ENCODE data around the gene MEX3C.

MEX3C gene

GRCh38 chr18:51197661-51198424 is at the start of gene MEX3C:
Gene MEX3C (minus strand): TSS chr18:51197681. CDS start chr18:51197320, 361 bp downstream.
- peak within 1 kb of the TSS; percentile 95 for H3K4me3 Mint-ChIP-seq
- H3K4me1 Mint-ChIP-seq (ENCODE audit: low read depth): peaks cover 28% of the 10 kb centered on the region
- peak within 1 kb of the TSS; percentile 97 for H3K27ac Mint-ChIP-seq
- H3K27me3 Mint-ChIP-seq (ENCODE audit: low read depth): no peaks in the 10 kb centered on the region
- peak; percentile 99 for DNase-seq (ENCODE audit: low spot score)
- H3K9me3 Mint-ChIP-seq: no peaks in the 10 kb centered on the region
- H3K36me3 Mint-ChIP-seq (ENCODE audit: low read depth): peaks cover 19% of the 10 kb centered on the region

GRCh38 chr18:51241226-51241625 is 43.7 kb upstream of the MEX3C start:
- H3K27me3 Mint-ChIP-seq (ENCODE audit: low read depth): no peaks in the 10 kb centered on the region
- peaks cover 2% of the 10 kb centered on the region for H3K4me1 Mint-ChIP-seq (ENCODE audit: low read depth)
- no peaks in the 10 kb centered on the region for H3K9me3 Mint-ChIP-seq
- H3K4me3 Mint-ChIP-seq: no peak overlapping the region
- DNase-seq (ENCODE audit: low spot score): no peak
- H3K27ac Mint-ChIP-seq: no peak overlapping the region
- no peaks in the 10 kb centered on the region for H3K36me3 Mint-ChIP-seq (ENCODE audit: low read depth)

DNA sequence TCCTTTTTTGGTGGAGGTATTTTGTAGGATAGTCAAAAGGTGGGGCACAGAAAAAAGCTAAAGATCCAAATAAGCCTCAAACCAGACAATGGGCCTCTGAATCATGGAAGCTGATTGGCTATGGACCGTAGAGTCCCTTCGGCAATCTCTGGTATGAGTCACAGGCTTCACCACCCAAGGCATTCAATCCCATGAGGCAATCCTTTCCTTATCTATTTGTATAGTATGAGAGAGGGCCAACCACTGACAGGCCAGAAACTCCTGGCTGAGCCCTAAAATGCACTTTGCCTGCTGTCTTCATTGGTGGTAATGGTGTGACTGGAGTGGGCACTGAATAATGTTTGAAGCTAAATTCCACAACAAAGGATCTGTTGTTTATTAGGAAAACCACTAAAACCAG is 38.7 kb upstream of the MEX3C start:
- H3K4me1 Mint-ChIP-seq (ENCODE audit: low read depth): peaks cover 22% of the 10 kb centered on the region
- H3K9me3 Mint-ChIP-seq: no peaks in the 10 kb centered on the region
- H3K4me3 Mint-ChIP-seq: no peak overlapping the region
- DNase-seq (ENCODE audit: low spot score): peak; percentile 17
- no peaks in the 10 kb centered on the region for H3K27me3 Mint-ChIP-seq (ENCODE audit: low read depth)
- no peaks in the 10 kb centered on the region for H3K36me3 Mint-ChIP-seq (ENCODE audit: low read depth)
- H3K27ac Mint-ChIP-seq: no peak overlapping the region

DNA sequence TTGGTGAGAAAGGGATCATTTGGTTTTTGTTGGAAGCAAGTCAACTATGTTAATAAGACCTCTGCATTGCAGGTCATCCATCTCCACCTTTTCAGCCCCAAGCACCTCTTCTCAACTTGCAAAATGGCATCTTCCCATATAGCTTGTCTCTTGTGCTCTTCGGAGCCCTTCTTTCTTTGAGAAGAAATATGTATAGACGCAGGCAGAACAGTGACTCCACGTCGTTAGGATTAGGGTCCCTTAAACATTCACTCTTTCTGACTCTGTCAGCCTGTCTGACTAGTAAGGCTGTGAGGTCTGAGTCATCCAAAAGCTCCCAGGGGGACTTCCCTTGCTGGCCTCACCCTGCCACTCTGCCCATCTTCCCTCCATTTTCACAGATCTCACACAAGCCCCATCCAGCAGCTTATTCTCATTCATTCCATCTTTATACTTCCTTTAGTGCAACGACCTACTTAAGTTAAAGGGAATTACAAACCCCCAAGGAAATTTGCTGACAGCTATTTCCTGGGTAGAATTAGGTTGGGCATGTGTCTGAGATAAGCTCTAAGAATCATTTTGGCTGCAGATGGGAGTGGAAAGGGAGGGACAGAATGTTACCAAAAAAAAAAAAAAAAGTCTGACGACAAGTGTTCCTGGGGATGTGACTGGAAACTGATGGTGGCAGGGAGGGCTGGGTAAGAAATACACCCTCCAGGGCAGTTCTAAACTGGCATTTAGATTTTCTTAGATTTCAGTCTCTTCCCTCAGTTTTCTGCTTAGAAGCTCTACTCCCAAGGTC is 37.7 kb upstream of the MEX3C start:
- Mint-ChIP-seq H3K27ac (peak overlapping the region; percentile 21), H3K4me3 (no peak overlapping the region)

DNA sequence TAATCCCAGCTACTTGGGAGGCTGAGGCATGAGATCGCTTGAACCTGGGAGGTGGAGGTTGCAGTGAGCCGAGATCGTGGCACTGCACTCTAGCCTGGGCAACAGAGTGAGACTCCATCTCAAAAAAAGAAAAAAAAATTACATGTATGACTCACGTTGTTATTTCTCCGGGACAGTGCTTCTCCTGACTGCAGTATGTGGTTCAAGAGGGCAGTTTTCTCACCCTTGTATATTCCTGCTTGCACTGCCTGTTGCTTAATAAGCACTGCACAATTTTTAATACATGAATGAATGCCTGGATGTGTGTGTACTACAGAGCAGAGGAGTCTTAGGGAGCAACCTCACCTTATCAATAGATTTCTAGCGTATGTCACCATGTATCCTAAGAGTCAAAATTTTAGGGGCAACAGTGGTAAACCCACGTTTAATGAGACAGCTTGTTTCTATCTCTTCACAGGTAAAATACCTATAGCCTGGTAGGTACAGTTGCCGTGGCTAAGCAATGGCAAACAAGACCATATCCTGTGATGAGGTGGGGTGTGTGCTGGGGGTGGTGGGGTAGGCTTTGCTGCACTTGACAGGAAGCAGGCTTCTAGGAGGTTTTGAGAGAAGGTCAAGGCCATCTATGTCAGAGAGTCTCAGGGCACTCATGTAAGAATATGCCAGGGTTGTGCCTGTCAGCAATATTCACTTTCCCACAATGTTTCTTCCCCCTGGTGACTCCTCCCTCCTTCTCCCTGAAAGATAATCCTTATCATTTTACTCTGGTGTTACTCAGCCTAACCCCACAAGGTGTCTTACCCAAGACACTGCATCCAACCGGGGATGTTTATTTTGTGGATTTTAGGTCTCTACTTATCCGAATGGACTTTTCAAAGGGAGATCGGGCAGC is 36.9 kb upstream of the MEX3C start:
- Mint-ChIP-seq H3K4me1 (ENCODE audit: low read depth) (peaks cover 22% of the 10 kb centered on the region), H3K4me3 (no peak overlapping the region), H3K9me3 (no peaks in the 10 kb centered on the region), H3K27ac (no peak overlapping the region), H3K27me3 (ENCODE audit: low read depth) (no peaks in the 10 kb centered on the region), H3K36me3 (ENCODE audit: low read depth) (no peaks in the 10 kb centered on the region)
- no peak for DNase-seq (ENCODE audit: low spot score)

More for the DNA sequence above, 37.7 kb upstream of the MEX3C start:
- Mint-ChIP-seq H3K36me3 (ENCODE audit: low read depth) (no peaks in the 10 kb centered on the region), H3K27me3 (ENCODE audit: low read depth) (no peaks in the 10 kb centered on the region), H3K4me1 (ENCODE audit: low read depth) (peaks cover 22% of the 10 kb centered on the region), H3K9me3 (no peaks in the 10 kb centered on the region)
- peak; percentile 52 for DNase-seq (ENCODE audit: low spot score)

DNA sequence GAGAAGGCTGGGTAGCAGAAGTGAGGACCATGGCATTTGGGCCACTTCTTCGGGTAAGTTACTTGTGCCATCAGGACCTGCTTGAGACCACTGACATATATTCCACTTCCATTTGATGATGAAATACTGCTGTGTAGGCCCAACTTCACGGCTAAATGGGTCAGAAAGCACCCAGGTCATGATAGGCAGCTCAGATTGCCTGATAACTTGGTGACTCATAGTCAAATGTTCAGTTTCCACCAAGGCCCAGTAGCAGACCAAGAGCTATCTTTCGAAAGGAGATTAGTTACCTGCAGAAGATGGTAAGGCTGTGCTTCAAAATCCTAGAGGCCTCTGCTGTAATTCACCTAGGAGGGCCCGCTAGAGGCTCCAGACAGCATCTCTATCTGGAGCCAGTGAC is 31.8 kb upstream of the MEX3C start:
- H3K9me3 Mint-ChIP-seq: peaks cover 3% of the 10 kb centered on the region
- H3K4me1 Mint-ChIP-seq (ENCODE audit: low read depth): peaks cover 5% of the 10 kb centered on the region
- peak; percentile 16 for DNase-seq (ENCODE audit: low spot score)
- no peaks in the 10 kb centered on the region for H3K36me3 Mint-ChIP-seq (ENCODE audit: low read depth)
- H3K27me3 Mint-ChIP-seq (ENCODE audit: low read depth): no peaks in the 10 kb centered on the region
- no peak overlapping the region for H3K4me3 Mint-ChIP-seq
- no peak overlapping the region for H3K27ac Mint-ChIP-seq

DNA sequence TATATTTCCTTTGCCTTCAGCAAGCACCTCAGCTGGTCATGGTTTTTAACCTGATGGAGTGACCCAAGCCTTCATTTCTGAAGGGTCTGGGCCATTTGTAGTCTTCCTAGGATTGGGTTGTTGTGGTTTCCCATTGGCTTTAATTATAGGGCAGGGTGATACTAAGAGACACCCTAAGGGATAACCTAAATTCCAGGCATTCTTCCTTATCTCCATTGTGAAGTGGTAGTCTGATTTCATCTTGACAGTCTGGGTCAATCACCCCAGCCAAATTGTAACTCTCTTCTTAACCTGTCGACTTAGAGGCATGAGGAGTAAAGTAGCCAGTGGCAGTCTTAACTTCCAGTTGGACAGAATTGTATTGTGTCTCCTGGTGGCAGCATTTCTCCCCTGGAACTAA is 30.2 kb upstream of the MEX3C start:
- no peak for DNase-seq (ENCODE audit: low spot score)
- peaks cover 3% of the 10 kb centered on the region for H3K9me3 Mint-ChIP-seq
- no peaks in the 10 kb centered on the region for H3K27me3 Mint-ChIP-seq (ENCODE audit: low read depth)
- H3K27ac Mint-ChIP-seq: no peak overlapping the region
- H3K4me3 Mint-ChIP-seq: no peak overlapping the region
- H3K36me3 Mint-ChIP-seq (ENCODE audit: low read depth): no peaks in the 10 kb centered on the region
- peaks cover 3% of the 10 kb centered on the region for H3K4me1 Mint-ChIP-seq (ENCODE audit: low read depth)

DNA sequence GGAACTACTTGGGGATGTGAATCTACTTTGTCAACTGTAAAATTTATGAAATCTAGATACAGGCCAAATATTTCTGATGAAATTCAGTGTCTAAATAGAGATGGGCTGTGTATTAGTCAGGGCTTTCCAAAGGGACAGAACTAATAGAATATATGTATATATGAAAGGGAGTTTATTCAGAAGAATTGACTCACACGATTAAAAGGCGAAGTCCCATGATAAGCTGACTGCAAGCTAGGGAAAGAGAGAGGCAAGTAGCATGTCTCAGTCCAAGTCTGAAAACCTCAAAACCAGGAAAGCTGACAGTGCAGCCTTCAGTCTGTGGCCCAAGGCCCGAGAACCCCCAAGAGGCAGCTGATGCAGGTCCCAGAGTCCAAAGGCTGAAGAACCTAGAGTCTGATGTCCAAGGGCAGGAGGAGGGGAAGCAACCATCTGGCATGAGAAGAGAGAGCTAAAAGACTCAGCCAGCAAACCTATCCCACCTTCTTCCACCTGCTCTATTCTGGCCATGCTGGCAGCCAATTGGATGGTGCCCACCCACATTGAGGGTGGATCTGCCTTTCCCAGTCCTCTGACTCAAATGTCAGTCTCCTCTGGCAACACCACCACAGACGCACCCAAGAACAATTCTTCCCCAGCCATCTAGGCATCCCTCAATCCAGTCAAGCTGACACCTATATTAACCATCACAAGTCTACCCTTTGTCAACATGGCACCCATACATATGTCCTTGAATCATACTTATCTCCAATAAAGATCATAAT is 29.3 kb upstream of the MEX3C start:
- no peak for DNase-seq (ENCODE audit: low spot score)
- Mint-ChIP-seq H3K27ac (no peak overlapping the region), H3K4me3 (no peak overlapping the region), H3K4me1 (ENCODE audit: low read depth) (peaks cover 3% of the 10 kb centered on the region), H3K9me3 (peaks cover 3% of the 10 kb centered on the region), H3K36me3 (ENCODE audit: low read depth) (no peaks in the 10 kb centered on the region), H3K27me3 (ENCODE audit: low read depth) (no peaks in the 10 kb centered on the region)

GRCh38 chr18:51226068-51226467 is 28.6 kb upstream of the MEX3C start:
- Mint-ChIP-seq H3K27ac (no peak overlapping the region), H3K4me1 (ENCODE audit: low read depth) (peaks cover 3% of the 10 kb centered on the region), H3K27me3 (ENCODE audit: low read depth) (peaks cover 2% of the 10 kb centered on the region), H3K36me3 (ENCODE audit: low read depth) (no peaks in the 10 kb centered on the region), H3K9me3 (peaks cover 3% of the 10 kb centered on the region), H3K4me3 (no peak overlapping the region)
- DNase-seq (ENCODE audit: low spot score): no peak

DNA sequence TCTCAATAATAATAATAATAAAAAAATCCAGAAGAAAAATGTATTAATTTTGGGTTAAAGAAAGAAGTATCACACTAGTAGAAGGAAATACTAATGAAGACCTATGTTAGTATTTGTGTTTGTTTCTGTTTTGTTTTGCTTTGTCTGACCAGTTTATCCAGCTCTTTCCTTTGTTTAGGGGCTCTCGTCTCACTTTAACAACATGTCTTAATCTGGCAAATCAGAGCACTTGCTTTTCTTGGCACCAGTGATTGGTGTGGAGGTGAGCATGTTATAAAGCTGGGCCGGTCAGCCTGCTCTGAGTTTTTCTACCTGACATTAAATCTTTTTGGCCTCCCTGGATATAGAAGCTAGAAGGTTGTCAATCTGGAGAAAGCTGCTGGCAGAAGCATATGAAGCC is 15.1 kb upstream of the MEX3C start:
- H3K36me3 Mint-ChIP-seq (ENCODE audit: low read depth): peaks cover 2% of the 10 kb centered on the region
- H3K9me3 Mint-ChIP-seq: no peaks in the 10 kb centered on the region
- no peak overlapping the region for H3K4me3 Mint-ChIP-seq
- no peaks in the 10 kb centered on the region for H3K27me3 Mint-ChIP-seq (ENCODE audit: low read depth)
- DNase-seq (ENCODE audit: low spot score): no peak
- no peak overlapping the region for H3K27ac Mint-ChIP-seq
- peaks cover 23% of the 10 kb centered on the region for H3K4me1 Mint-ChIP-seq (ENCODE audit: low read depth)

DNA sequence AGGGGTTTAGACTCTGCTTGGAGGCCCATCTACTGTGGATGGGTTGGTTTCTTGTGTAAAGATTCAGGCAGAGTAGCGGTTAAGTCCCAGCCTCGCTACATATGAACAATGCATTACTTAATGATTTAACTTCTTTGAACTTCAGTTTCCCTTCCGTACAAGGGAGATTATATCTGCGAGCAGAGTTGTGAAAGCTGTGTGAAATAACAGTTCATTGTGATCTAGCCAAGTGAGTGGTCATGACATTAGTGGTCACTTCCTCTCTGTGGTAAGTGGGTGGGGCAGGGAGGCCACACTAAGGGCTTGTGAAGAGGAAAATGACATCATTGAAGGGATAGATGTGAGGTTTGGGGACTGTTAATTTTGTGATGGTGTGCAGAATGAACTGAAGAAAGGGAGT is 14.1 kb upstream of the MEX3C start:
- peak overlapping the region; percentile 33 for H3K4me3 Mint-ChIP-seq
- H3K4me1 Mint-ChIP-seq (ENCODE audit: low read depth): peaks cover 23% of the 10 kb centered on the region

DNA sequence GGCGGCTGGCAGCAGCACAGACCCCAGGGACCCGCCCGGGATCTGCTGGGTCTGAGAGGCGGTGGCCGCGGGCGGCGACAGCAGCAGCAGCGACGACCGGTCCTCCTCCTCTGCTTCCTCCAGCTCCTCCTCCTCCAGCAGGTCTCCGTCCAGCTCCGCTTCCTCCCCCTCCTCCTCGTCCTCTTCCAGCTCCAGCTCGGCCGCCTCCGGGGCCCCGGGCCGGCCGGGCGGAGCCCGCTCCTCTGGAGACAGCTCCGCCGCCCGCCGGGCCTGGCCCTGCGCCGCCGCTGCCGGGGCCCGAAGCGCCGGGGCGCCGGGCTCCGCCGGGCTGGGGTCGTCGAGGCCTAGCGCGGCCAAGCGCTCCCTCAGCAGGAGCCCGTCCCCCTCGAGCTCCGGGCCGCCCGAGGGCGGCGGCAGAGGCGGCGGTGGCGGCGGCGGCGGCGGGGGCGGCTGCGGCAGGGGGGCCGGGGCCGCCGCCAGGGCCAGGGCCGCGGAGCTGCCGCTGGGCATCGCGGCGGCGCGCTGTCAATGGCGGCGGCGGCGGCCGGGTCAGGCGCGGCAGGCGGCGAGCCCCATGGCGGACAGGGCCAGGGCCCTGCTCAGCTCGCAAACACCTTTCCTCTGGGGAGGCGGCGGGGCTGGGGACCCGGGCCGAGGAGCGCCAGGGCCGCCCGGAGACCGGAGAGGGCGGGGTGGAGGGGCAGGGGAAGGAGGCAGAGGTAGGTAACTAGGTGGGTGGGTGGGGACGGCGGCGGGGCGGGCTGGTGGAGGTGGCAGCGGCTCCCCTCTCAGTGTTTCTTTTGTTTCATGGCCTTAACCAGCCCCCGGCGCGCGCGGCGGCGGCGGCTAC is 445 bp downstream of the MEX3C start:
- H3K4me3 Mint-ChIP-seq: peak overlapping the region; percentile 95
- DNase-seq (ENCODE audit: low spot score): peak; percentile 40
- peak overlapping the region; percentile 97 for H3K27ac Mint-ChIP-seq
- H3K36me3 Mint-ChIP-seq (ENCODE audit: low read depth): peaks cover 23% of the 10 kb centered on the region
- H3K27me3 Mint-ChIP-seq (ENCODE audit: low read depth): no peaks in the 10 kb centered on the region
- H3K4me1 Mint-ChIP-seq (ENCODE audit: low read depth): peaks cover 32% of the 10 kb centered on the region
- H3K9me3 Mint-ChIP-seq: no peaks in the 10 kb centered on the region

More for the DNA sequence above, 14.1 kb upstream of the MEX3C start:
- peak; percentile 84 for DNase-seq (ENCODE audit: low spot score)
- no peaks in the 10 kb centered on the region for H3K27me3 Mint-ChIP-seq (ENCODE audit: low read depth)
- peaks cover 2% of the 10 kb centered on the region for H3K36me3 Mint-ChIP-seq (ENCODE audit: low read depth)
- no peaks in the 10 kb centered on the region for H3K9me3 Mint-ChIP-seq
- peak overlapping the region; percentile 83 for H3K27ac Mint-ChIP-seq

Measured in T-helper 2 cell treated with Interferon-gamma antibody and Interleukin-4, amounts not matched to agents 5 μg/mL and 100 μg/mL, for 36 hours (primary cell).